ENCODE measurements around the gene ACTN4. TPM values are rescaled to one million over a fixed set of nuclear protein-coding genes. Genes with fewer than 3 reads are reported as not detected.

ACTN4 gene
- total and polyA plus RNA-seq, 2 of the 4 experiments (the other 2 are of a cell fraction) = 541 to 659 TPM

DNA sequence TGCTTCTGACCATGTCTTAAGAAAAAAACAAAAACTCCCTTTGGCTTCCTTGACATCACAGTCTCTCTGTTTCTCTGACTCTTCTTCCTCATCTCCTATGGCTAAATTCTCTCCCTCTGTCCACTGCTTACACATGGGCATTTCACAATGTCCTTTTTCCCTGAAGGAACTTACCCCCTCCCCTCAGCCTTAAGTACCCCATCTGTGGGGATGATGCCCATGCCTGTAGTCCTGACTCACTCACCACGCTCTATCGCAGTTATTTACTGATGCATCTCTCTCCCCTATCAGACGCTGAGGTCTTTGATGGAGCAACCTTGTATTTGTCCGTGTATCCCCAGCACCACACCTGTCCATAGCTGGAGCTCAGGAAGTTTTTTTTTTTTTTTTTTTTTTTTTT lies 32.4 kb downstream of the ACTN4 start:
- Histone ChIP-seq H3K27me3 (ENCODE audit: control insufficient read depth, insufficient read depth, low read length) (no peaks in the 10 kb centered on the region), H3K56ac (ENCODE audit: extremely low read depth, insufficient read depth, low read length) (no peak overlapping the region), H3K27ac (ENCODE audit: insufficient read depth, low read length) (peak overlapping the region; percentile 2; the same call in 1 of the 2 replicates), H3K18ac (ENCODE audit: low read depth, low read length) (no peak overlapping the region), H3K4me2 (ENCODE audit: low read depth, low read length) (no peak overlapping the region), H4K8ac (ENCODE audit: low read depth in 2 of 2, low read length in 2 of 2) (peak overlapping the region in 1 of 2 experiments; percentile 36; a peak in 1 of 4 replicates), H3K23ac (ENCODE audit: low read depth, low read length) (peak overlapping the region; percentile 29; the same call in 1 of the 2 replicates), H2BK15ac (ENCODE audit: low read depth, low read length) (no peak overlapping the region), H2AK5ac (ENCODE audit: low read depth, low read length) (peak overlapping the region; percentile 20; the same call in 1 of the 2 replicates), H4K20me1 (ENCODE audit: insufficient read depth, low read length) (peaks cover 85% of the 10 kb centered on the region), H3K79me1 (ENCODE audit: low read depth in 1 of 2, low read length in 2 of 2) (peaks cover 14 to 87% of the 10 kb centered on the region in 2 experiments), H3K4ac (ENCODE audit: low read depth, low read length) (peak overlapping the region; percentile 17; the same call in 1 of the 2 replicates), H3K9ac (ENCODE audit: low read depth, low read length) (no peak overlapping the region), H3K9me3 (ENCODE audit: control insufficient read depth, insufficient read depth, low read length) (no peaks in the 10 kb centered on the region), H4K5ac (ENCODE audit: low read depth, low read length) (no peak overlapping the region), H2BK120ac (ENCODE audit: low read depth, low read length) (peak overlapping the region; percentile 35; the same call in 1 of the 2 replicates), H2AFZ (replicated peaks; ENCODE audit: low read length, poor library complexity) (no peak overlapping the region), H4K91ac (ENCODE audit: insufficient read depth, low read depth, low read length) (no peak overlapping the region), H3K9me1 (ENCODE audit: insufficient read depth, low read length) (peaks cover 56% of the 10 kb centered on the region), H2AK9ac (replicated peaks; ENCODE audit: low read depth, low read length, poor library complexity) (no peak overlapping the region), H2BK5ac (ENCODE audit: low read depth, low read length, poor library complexity, severe bottlenecking) (peak overlapping the region; percentile 36), H3K4me1 (ENCODE audit: control insufficient read depth, insufficient read depth, low read length) (peaks cover 61% of the 10 kb centered on the region), H3K4me3 (ENCODE audit: insufficient read depth, low read depth, low read length) (no peak overlapping the region), H2BK20ac (ENCODE audit: low read depth, low read length) (no peak overlapping the region), H3K36me3 (ENCODE audit: control insufficient read depth, insufficient read depth, low read length) (peaks cover 15% of the 10 kb centered on the region), H3K14ac (replicated peaks; ENCODE audit: low read depth, low read length) (no peak overlapping the region; the same call in 1 of the 2 replicates)
- in situ Hi-C loops (cut with MboI; ENCODE audit: low sequenced_read_pairs) (no loop called here), intact Hi-C loops (cut with micrococcal nuclease) (no loop called here), dilution Hi-C loops (cut with HindIII; ENCODE audit: low sequenced_read_pairs, unreplicated experiment) (no loop called here)
- WGBS, 2 experiments (ENCODE audit: extremely low coverage in 2 of 2, insufficient read length in 1 of 2) = no CpG with 5 or more reads among the region's 4 CpGs
- no peak for ATAC-seq (ENCODE audit: low read depth)
- CTCF ChIA-PET = no interaction called here
- POLR2A ChIA-PET (ENCODE audit: unreplicated experiment) = no interaction called here
- DNase-seq = peak; percentile 63
- TF ChIP-seq CEBPB (IDR thresholded peaks at IDR 0.05; ENCODE audit: low read depth, low read length) (peak; percentile 76), SMC3 (IDR thresholded peaks at IDR 0.05; ENCODE audit: low read depth, low read length) (no peak), MAZ (IDR thresholded peaks at IDR 0.05; ENCODE audit: borderline replicate concordance, low read depth, low read length) (0 out of 2 replicates have a peak, but pooled peaks have one; percentile 18)
- no TSS peak for BruUV-seq (replicated peaks)

Data from IMR-90 (cell line).